Suprapubic skin (tissue), 4 donors: ENCODE measurements around the gene ARHGAP6. TPM values are rescaled to one million over a fixed set of nuclear protein-coding genes. Genes with fewer than 3 reads are reported as not detected.
"Not testable (repeated sequence)": the region's sequence is repeated elsewhere in the genome, so short reads cannot be mapped to it uniquely, and the experiment has no call there.

Experiments used
- DNase-seq, 2 donors: peaks; one replicate each; pipeline ENCODE4 v3.0.0-alpha.2; 2019; ENCODE audit warnings: low spot score in 2 of 2
- H3K27ac ChIP-seq: fragments of 200-600 bp; sonication (generic); one replicate; pipeline ENCODE4 v1.5.1; 2019
- H3K27me3 ChIP-seq: fragments of 200-600 bp; sonication (generic); one replicate; pipeline ENCODE4 v1.5.1; 2019
- H3K36me3 ChIP-seq: fragments of 200-600 bp; sonication (generic); one replicate; pipeline ENCODE4 v1.5.1; 2019
- H3K4me1 ChIP-seq: fragments of 200-600 bp; sonication (generic); one replicate; pipeline ENCODE4 v1.5.1; 2019
- H3K4me3 ChIP-seq: fragments of 200-600 bp; sonication (generic); one replicate; pipeline ENCODE4 v1.5.1; 2019; ENCODE audit warnings: mild to moderate bottlenecking
- H3K9me3 ChIP-seq: fragments of 200-600 bp; sonication (generic); one replicate; pipeline ENCODE4 v1.5.1; 2019
- CTCF ChIP-seq, 2 donors: fragments of 200-600 bp in 1 of 2; fragments of 450-650 bp in 1 of 2; sonication (generic) in 1 of 2; IDR thresholded peaks; one replicate each; pipeline ENCODE4 v1.5.1; 2016 to 2019; ENCODE audit warnings: antibody characterized with exemption in 2 of 2, mild to moderate bottlenecking in 1 of 2, moderate library complexity in 1 of 2
- EP300 ChIP-seq: sonication (generic); formaldehyde crosslinking; IDR thresholded peaks from one replicate; pipeline ENCODE4 v1.6.1; 2017; ENCODE audit warnings: antibody characterized with exemption
- POLR2A ChIP-seq, 2 donors: fragments of 450-650 bp; IDR thresholded peaks; one replicate each; pipeline ENCODE4 v1.6.1; 2017; ENCODE audit warnings: antibody characterized with exemption in 2 of 2, mild to moderate bottlenecking in 2 of 2, moderate library complexity in 2 of 2
- POLR2AphosphoS5 ChIP-seq, 3 donors: sonication (generic); formaldehyde crosslinking; IDR thresholded peaks; one replicate each; pipeline ENCODE4 v1.6.1; 2017; ENCODE audit warnings: antibody characterized with exemption in 3 of 3
- WGBS: methylation state at CpG from one replicate; pipeline ENCODE4 v1.1.5; 2018; 5-methylcytosine and 5-hydroxymethylcytosine counted together
- total RNA-seq, 4 donors: library from RNA; depleted of rRNA; stranded (reverse); fragments of >200 nt; gene quantifications; one replicate each; pipeline ENCODE4 v1.1.0, GENCODE V29; 2016

The ARHGAP6 gene
- total RNA-seq, 4 donors from 2014 or later = 1.6 to 6.7 (median 3.1) TPM

DNA sequence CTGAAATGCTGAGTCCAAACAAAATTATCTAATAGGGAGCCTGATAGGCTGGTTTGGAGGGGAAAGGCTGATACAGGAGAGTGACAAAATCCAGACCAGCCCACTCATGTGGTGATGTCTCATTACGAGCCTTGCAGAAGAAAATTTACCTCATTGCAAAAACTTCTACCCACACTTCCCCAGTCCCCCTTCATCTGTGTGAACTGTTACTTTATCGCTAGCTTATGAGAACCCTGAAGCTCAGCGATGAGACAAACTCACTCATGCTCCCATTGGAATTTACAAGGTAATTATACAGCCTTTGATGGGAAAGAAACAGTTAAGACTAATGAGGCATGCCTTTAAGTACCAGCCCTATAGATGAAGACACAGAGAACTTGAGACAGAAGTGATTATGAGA is 76.1 kb downstream of the ARHGAP6 start:
- no peak for TF ChIP-seq POLR2AphosphoS5 (IDR thresholded peaks at IDR 0.05)
- no peak for TF ChIP-seq EP300
- no peak for TF ChIP-seq CTCF (IDR thresholded peaks at IDR 0.05)
- no peak for TF ChIP-seq POLR2A (IDR thresholded peaks at IDR 0.05)
- Histone ChIP-seq H3K27ac (no peak overlapping the region), H3K9me3 (no peaks in the 10 kb centered on the region), H3K36me3 (no peaks in the 10 kb centered on the region), H3K4me1 (no peaks in the 10 kb centered on the region), H3K27me3 (no peaks in the 10 kb centered on the region), H3K4me3 (no peak overlapping the region)
- 76% methylated on average over 3 of the region's 3 CpGs for WGBS
- no peak for DNase-seq

DNA sequence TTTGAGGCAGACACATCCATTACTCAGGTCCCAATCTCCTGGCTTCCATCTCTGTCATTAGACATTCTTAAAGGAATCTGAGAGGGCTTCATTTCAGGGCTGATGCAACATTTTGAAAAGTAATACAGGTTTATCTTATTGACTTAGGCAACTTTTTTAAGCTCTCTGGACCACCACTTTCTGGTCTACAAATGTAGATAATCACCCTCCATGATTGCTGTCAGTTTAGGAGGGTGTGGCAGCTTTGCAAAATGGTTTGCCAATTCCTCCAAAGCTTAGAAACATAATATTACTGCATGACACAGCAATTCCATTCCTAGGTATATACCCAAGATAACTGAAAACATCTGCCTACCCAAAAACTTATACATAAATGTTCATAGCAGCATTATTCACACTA is 77.6 kb downstream of the ARHGAP6 start:
- H3K9me3 ChIP-seq = no peaks in the 10 kb centered on the region
- H3K27me3 ChIP-seq = no peaks in the 10 kb centered on the region
- no peaks in the 10 kb centered on the region for H3K36me3 ChIP-seq
- no peaks in the 10 kb centered on the region for H3K4me1 ChIP-seq
- no peak overlapping the region for H3K27ac ChIP-seq
- TF ChIP-seq CTCF (IDR thresholded peaks at IDR 0.05) (no peak), EP300 (no peak), POLR2A (IDR thresholded peaks at IDR 0.05) (no peak)
- no peak overlapping the region for H3K4me3 ChIP-seq
- DNase-seq = no peak

DNA sequence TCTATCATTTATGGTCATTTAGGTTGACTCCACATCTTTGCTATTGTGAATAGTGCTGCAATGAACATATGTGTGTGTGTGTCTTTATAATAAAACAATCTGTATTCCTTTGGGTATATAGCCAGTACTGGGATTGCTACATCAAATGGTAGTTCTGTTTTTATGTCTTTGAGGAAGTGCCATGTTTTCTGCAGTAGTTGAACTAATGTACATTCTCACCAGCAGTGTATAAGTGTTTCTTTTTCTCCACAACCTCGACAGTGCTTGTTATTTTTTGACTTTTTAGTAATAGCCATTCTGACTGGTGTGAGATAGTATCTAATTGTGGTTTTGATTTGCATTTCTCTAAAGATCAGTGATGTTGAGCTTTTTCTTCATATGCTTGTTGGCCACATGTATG is 80.5 kb downstream of the ARHGAP6 start:
- DNase-seq = no peak
- 24% methylated on average over 1 of the region's 1 CpG for WGBS
- TF ChIP-seq POLR2A (IDR thresholded peaks at IDR 0.05) (no peak), POLR2AphosphoS5 (IDR thresholded peaks at IDR 0.05) (no peak), CTCF (IDR thresholded peaks at IDR 0.05) (no peak), EP300 (no peak)

GRCh38 chrX:11580789-11581188 is 84.9 kb downstream of the ARHGAP6 start:
- TF ChIP-seq POLR2A (IDR thresholded peaks at IDR 0.05) = no peak
- TF ChIP-seq POLR2AphosphoS5 (IDR thresholded peaks at IDR 0.05) = no peak
- no peak for TF ChIP-seq EP300
- TF ChIP-seq CTCF (IDR thresholded peaks at IDR 0.05) = no peak
- 74% methylated on average over 2 of the region's 2 CpGs for WGBS
- no peak for DNase-seq
- H3K36me3 ChIP-seq = no peaks in the 10 kb centered on the region
- no peaks in the 10 kb centered on the region for H3K9me3 ChIP-seq
- H3K27ac ChIP-seq = no peak overlapping the region
- no peak overlapping the region for H3K4me3 ChIP-seq
- H3K4me1 ChIP-seq = no peaks in the 10 kb centered on the region
- no peaks in the 10 kb centered on the region for H3K27me3 ChIP-seq

More for the DNA sequence above, 80.5 kb downstream of the ARHGAP6 start:
- Histone ChIP-seq H3K27ac (no peak overlapping the region), H3K4me1 (no peaks in the 10 kb centered on the region), H3K36me3 (no peaks in the 10 kb centered on the region), H3K9me3 (no peaks in the 10 kb centered on the region), H3K27me3 (no peaks in the 10 kb centered on the region), H3K4me3 (no peak overlapping the region)

GRCh38 chrX:11579636-11580600 is 85.8 kb downstream of the ARHGAP6 start:
- DNase-seq = no peak
- no peak for TF ChIP-seq POLR2AphosphoS5 (IDR thresholded peaks at IDR 0.05)
- no peak for TF ChIP-seq EP300
- TF ChIP-seq CTCF (IDR thresholded peaks at IDR 0.05) = no peak
- Histone ChIP-seq H3K9me3 (no peaks in the 10 kb centered on the region), H3K27me3 (no peaks in the 10 kb centered on the region), H3K4me1 (no peaks in the 10 kb centered on the region), H3K36me3 (no peaks in the 10 kb centered on the region), H3K27ac (no peak overlapping the region), H3K4me3 (no peak overlapping the region)
- 37% methylated on average over 7 of the region's 7 CpGs for WGBS

DNA sequence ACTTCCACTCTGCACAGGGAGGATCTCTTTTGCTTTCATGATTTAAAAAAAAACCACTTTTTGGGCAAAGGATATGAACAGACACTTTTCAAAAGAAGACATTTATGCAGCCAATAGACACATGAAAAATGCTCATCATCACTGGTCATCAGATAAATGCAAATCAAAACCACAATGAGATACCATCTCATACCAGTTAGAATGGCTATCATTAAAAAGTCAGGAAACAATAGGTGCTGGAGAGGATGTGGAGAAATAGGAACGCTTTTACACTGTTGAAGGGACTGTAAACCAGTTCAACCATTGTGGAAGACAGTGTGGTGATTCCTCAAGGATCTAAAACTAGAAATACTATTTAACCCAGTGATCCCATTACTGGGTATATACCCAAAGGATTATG is 87.4 kb downstream of the ARHGAP6 start:
- 77% methylated on average over 1 of the region's 1 CpG for WGBS
- H3K27me3 ChIP-seq, H3K4me3 ChIP-seq, H3K9me3 ChIP-seq, H3K27ac ChIP-seq, H3K36me3 ChIP-seq, DNase-seq, H3K4me1 ChIP-seq: not testable (repeated sequence)
